Kidney (tissue), 14 donors: ENCODE results near the gene LCLAT1. TPM values are rescaled to one million over a fixed set of nuclear protein-coding genes. Genes with fewer than 3 reads are reported as not detected.
A peak's percentile ranks its signal among the peaks of the same experiment; 100 is the strongest.

Experiments
- DNase-seq, 5 donors: peaks; one replicate each; pipeline ENCODE4 v3.0.0-alpha.2; 2013 to 2020
- FAIRE-seq: peaks from 2 replicates; lab custom pipeline; 2012; peaks lifted over from hg19 to GRCh38; lab: Jason Lieb, UNC
- H3K27ac ChIP-seq, 2 donors: one replicate each; pipeline ENCODE4 v1.7.0; 2013; ENCODE audit warnings: low read depth in 2 of 2, low read length in 2 of 2, inconsistent platforms in 1 of 2
- H3K27me3 ChIP-seq: one replicate; pipeline ENCODE4 v1.7.1; 2013; ENCODE audit warnings: low read length, inconsistent platforms; ENCODE audit not compliant: control insufficient read depth, insufficient read depth
- H3K36me3 ChIP-seq, 3 donors: one replicate each; pipeline versions ENCODE4 v1.7.0 to v1.7.1; 2013; ENCODE audit warnings: low read length in 3 of 3, control low read depth in 1 of 3, inconsistent platforms in 1 of 3; ENCODE audit not compliant: insufficient read depth in 3 of 3, control insufficient read depth in 2 of 3
- H3K4me1 ChIP-seq, 3 donors: one replicate each; pipeline versions ENCODE4 v1.7.0 to v1.7.1; 2013; ENCODE audit warnings: low read length in 3 of 3, inconsistent platforms in 1 of 3, low read depth in 1 of 3; ENCODE audit not compliant: control insufficient read depth in 2 of 3, insufficient read depth in 2 of 3
- H3K4me3 ChIP-seq, 3 donors: one replicate each; pipeline versions ENCODE4 v1.7.0 to v1.8.1; 2013; ENCODE audit warnings: low read length in 3 of 3, control low read depth in 1 of 3, inconsistent platforms in 1 of 3
- H3K9ac ChIP-seq, 3 donors: one replicate each; pipeline versions ENCODE4 v1.7.0 to v1.7.1; 2013; ENCODE audit warnings: low read length in 3 of 3, control low read depth in 1 of 3, inconsistent platforms in 1 of 3
- H3K9me3 ChIP-seq, 3 donors: one replicate each; pipeline versions ENCODE4 v1.7.0 to v1.7.1; 2013; ENCODE audit warnings: low read length in 3 of 3, control low read depth in 1 of 3, inconsistent platforms in 1 of 3; ENCODE audit not compliant: control insufficient read depth in 2 of 3, insufficient read depth in 1 of 3
- intact Hi-C: fragments of 100-400 bp; cut with DNase I; formaldehyde crosslinking; loops from one replicate; pipeline ENCODE4 v1.11.1; 2022
- polyA plus RNA-seq: library from polyadenylated mRNA; stranded (reverse); fragments of 350-450 nt; fragmentation: Illumina TruSeq; extraction: RNeasy Lipid Tissue Mini Kit (QIAGEN cat#74804); gene quantifications from one replicate; pipeline ENCODE4 v1.2.3, GENCODE V29; 2014; ENCODE audit warnings: low read depth, low replicate concordance; ENCODE audit not compliant: insufficient read depth
- total RNA-seq: library from RNA; stranded (reverse); fragmentation: NEBNext Ultra II Directional; extraction: Animal tissue kit (Norgen Biotek cat#: 25700); gene quantifications from one replicate; pipeline ENCODE4 v1.2.1, GENCODE V29; 2021
- TF ChIP-seq, protein P1 (sequence below): IDR thresholded peaks from 3 replicates; pipeline ENCODE4 v1.5.1; 2012; ENCODE audit warnings: mild to moderate bottlenecking, moderate library complexity, borderline replicate concordance; ENCODE audit not compliant: insufficient read depth; ENCODE audit errors: extremely low read depth
- donor health status: control.
- donor health status: control.
- donor health status: control.
- donor health status: control.
- donor health status: control.
- donor health status: DM: yes; HTN: yes; CAD: no.
- donor health status: Normal renal cell carcinoma (clear cell type).

Gene LCLAT1
- total and polyA plus RNA-seq, 2 donors from 2014 or later, result 5.6 to 19.4 TPM

DNA sequence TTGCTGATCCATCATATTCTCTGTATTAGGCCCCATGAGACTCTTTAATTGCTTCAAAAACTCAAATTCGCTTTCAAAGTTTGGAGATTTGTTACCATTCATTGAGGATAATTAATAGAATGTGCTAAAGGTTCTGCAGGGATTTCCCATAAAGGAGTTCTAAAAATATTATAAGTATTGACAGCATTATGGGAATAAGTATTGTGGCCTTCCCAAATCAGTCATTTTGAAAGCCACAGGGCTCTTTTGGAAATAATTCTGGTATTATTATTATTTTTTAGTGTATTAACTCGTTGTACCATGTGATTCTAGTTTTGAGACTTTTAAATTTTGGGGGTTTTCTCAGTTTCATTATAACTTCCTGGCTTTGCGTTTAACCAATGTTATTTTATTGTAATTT lies 37.1 kb downstream of the LCLAT1 start:
- intact Hi-C loops, result no loop called here
- Histone ChIP-seq H3K9me3 (no peaks in the 10 kb centered on the region), H3K27me3 (no peaks in the 10 kb centered on the region), H3K36me3 (no peaks in the 10 kb centered on the region), H3K27ac (no peak overlapping the region), H3K4me3 (no peak overlapping the region), H3K9ac (no peak overlapping the region), H3K4me1 (peaks cover 3 to 8% (median 4%) of the 10 kb centered on the region in 3 donors)
- no peak for FAIRE-seq
- DNase-seq, result no peak
- TF ChIP-seq, protein P1, sequence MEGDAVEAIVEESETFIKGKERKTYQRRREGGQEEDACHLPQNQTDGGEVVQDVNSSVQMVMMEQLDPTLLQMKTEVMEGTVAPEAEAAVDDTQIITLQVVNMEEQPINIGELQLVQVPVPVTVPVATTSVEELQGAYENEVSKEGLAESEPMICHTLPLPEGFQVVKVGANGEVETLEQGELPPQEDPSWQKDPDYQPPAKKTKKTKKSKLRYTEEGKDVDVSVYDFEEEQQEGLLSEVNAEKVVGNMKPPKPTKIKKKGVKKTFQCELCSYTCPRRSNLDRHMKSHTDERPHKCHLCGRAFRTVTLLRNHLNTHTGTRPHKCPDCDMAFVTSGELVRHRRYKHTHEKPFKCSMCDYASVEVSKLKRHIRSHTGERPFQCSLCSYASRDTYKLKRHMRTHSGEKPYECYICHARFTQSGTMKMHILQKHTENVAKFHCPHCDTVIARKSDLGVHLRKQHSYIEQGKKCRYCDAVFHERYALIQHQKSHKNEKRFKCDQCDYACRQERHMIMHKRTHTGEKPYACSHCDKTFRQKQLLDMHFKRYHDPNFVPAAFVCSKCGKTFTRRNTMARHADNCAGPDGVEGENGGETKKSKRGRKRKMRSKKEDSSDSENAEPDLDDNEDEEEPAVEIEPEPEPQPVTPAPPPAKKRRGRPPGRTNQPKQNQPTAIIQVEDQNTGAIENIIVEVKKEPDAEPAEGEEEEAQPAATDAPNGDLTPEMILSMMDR, result no peak

DNA sequence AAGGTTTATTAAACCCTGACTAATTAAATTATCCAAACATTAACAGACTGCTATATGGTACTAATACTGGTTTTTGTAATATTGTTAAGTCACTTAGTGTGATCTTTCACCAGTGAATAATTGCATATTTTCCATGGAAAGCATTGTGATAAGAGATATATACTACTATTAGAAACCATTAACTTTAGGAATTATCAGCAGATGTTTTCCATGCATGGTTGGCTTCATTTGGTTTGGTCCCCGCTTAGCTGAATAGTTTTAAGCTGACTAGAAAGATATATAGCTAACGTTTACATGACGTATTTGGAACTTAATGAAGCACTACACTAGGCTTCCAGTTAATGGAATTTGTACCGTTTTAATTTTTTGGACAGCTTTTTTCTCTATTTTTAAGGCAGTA lies 37.9 kb downstream of the LCLAT1 start:
- no peak for FAIRE-seq
- H3K9me3 ChIP-seq, result no peaks in the 10 kb centered on the region
- no peak overlapping the region for H3K4me3 ChIP-seq
- peaks cover 3 to 8% (median 4%) of the 10 kb centered on the region in 3 donors for H3K4me1 ChIP-seq
- intact Hi-C loops, result no loop called here
- H3K27ac ChIP-seq, result no peak overlapping the region
- DNase-seq, result peak in 2 of 5 donors; percentile 35 to 59
- H3K27me3 ChIP-seq, result no peaks in the 10 kb centered on the region
- H3K36me3 ChIP-seq, result no peaks in the 10 kb centered on the region
- TF ChIP-seq, protein P1, result no peak
- no peak overlapping the region for H3K9ac ChIP-seq

DNA sequence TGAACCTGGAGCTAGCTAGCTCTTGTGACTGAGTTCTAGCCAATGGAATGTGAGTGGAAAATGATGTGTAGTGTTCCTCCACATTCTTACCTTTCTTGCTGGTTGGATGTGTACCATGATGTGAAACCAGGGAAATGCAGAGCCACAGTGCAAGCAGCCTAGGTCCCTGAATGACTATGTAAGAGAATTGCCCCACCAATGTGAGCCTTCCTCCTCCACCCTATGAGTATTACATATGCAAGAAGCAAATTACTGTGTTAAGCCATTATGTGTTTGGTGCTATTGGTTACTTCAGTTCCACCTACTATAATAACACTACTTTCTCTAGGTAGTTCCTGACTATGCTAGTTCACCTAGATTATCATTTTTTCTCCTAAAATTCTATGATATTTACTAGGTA lies 39.6 kb downstream of the LCLAT1 start:
- H3K27me3 ChIP-seq, result no peaks in the 10 kb centered on the region
- TF ChIP-seq, protein P1, result no peak
- H3K9me3 ChIP-seq, result no peaks in the 10 kb centered on the region
- DNase-seq (no peak), FAIRE-seq (no peak)
- intact Hi-C loops, result no loop called here
- no peak overlapping the region for H3K9ac ChIP-seq
- H3K4me1 ChIP-seq, result peaks cover 3 to 8% (median 6%) of the 10 kb centered on the region in 3 donors
- H3K36me3 ChIP-seq, result no peaks in the 10 kb centered on the region
- H3K4me3 ChIP-seq, result no peak overlapping the region
- H3K27ac ChIP-seq, result no peak overlapping the region

DNA sequence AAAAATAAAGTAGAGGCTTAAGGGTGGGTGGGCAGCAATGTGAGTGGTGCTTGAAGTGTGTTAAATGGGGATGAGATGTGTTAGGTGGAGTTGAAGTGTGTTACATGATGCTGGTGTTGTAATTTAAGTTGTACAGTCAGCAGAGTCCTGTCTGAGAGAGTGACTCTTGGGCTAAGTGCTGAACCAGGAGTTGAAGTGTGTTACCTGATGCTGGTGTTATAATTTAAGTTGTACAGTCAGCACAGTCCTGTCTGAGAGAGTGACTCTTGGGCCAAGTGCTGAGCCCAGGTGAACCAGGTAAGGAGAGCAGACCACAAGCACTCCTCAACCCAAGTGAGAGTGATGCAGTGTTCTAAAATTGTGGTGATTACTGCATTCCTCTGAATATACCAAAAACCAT lies 40.6 kb downstream of the LCLAT1 start:
- DNase-seq (peak in 2 of 5 donors; percentile 37 to 59), FAIRE-seq (no peak)
- TF ChIP-seq, protein P1, result no peak
- Histone ChIP-seq H3K9me3 (no peaks in the 10 kb centered on the region), H3K4me1 (peaks cover 4 to 15% (median 6%) of the 10 kb centered on the region in 3 donors), H3K4me3 (no peak overlapping the region), H3K27ac (no peak overlapping the region), H3K27me3 (no peaks in the 10 kb centered on the region), H3K36me3 (no peaks in the 10 kb centered on the region), H3K9ac (no peak overlapping the region)
- intact Hi-C loops, result no loop called here
